ENCODE measurements around the gene DOCK1.

The DOCK1 gene

DNA sequence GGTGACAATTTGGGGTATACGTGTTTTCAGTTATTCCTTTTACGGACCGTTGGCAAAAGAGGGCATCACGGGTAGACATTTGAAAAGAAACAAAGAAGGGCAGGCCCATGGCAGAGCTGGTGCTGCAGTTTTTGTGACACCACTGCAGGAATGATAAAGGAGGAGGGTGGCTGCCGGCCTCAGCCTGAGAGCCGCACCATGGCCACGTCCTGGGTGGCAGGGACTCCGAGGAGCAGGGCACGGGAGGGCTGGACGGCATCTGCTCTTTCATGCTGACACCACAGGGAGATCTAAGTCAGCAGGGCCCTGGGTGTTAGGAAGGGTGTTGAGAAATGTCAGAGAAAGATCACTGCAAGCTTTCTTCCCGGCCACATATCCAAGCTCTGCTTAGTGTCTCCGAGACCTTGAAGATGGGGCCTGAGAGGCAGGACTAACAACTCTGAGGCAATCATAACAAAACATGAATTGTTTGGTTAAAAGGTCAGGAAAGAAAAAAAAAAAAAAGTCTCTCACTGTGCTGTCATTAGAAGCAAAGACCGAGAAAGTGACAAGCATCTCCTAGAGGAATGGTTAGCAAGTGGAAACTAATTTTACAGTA, 254.5 kb downstream of the DOCK1 start:
- H3K4me3 ChIP-seq (ENCODE audit: low read depth, low read length): no peak overlapping the region
- TF ChIP-seq MYC (IDR thresholded peaks at IDR 0.05; ENCODE audit: low read depth, low read length) (no peak), POLR2A (IDR thresholded peaks at IDR 0.05; ENCODE audit: extremely low read depth, insufficient read length) (no peak)
- TF ChIP-seq, protein P1, sequence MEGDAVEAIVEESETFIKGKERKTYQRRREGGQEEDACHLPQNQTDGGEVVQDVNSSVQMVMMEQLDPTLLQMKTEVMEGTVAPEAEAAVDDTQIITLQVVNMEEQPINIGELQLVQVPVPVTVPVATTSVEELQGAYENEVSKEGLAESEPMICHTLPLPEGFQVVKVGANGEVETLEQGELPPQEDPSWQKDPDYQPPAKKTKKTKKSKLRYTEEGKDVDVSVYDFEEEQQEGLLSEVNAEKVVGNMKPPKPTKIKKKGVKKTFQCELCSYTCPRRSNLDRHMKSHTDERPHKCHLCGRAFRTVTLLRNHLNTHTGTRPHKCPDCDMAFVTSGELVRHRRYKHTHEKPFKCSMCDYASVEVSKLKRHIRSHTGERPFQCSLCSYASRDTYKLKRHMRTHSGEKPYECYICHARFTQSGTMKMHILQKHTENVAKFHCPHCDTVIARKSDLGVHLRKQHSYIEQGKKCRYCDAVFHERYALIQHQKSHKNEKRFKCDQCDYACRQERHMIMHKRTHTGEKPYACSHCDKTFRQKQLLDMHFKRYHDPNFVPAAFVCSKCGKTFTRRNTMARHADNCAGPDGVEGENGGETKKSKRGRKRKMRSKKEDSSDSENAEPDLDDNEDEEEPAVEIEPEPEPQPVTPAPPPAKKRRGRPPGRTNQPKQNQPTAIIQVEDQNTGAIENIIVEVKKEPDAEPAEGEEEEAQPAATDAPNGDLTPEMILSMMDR (IDR thresholded peaks at IDR 0.05; ENCODE audit: low read depth, low read length): no peak
- TF ChIP-seq, protein P2, sequence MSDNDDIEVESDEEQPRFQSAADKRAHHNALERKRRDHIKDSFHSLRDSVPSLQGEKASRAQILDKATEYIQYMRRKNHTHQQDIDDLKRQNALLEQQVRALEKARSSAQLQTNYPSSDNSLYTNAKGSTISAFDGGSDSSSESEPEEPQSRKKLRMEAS (IDR thresholded peaks at IDR 0.05; ENCODE audit: low read depth, low read length): no peak
- no peak for DNase-seq (ENCODE audit: low read depth)

DNA sequence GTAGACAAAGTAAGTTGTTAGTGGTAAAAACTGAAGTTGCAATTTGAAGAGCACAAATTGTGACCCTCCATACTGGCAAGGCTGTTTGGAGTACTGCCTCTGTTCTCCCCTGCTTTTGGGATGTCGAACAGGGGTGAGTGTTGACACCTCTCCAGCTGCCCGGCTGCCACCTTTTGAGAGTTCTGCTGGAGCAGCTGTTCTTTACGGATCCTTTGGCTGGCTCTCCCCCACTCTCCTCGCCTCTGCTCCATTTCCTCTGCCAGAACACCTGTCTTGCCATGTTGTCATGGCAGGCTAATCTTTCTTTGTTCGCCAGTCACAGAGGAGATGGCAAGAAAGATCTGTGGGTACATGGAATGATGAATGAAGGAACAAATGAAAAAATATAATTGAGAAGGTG, 256.3 kb downstream of the DOCK1 start:
- TF ChIP-seq POLR2A (IDR thresholded peaks at IDR 0.05; ENCODE audit: extremely low read depth, insufficient read length): no peak
- TF ChIP-seq MYC (IDR thresholded peaks at IDR 0.05; ENCODE audit: low read depth, low read length): no peak
- TF ChIP-seq, protein P1 (IDR thresholded peaks at IDR 0.05; ENCODE audit: low read depth, low read length): no peak
- TF ChIP-seq, protein P2 (IDR thresholded peaks at IDR 0.05; ENCODE audit: low read depth, low read length): no peak
- DNase-seq (ENCODE audit: low read depth): no peak
- H3K4me3 ChIP-seq (ENCODE audit: low read depth, low read length): no peak overlapping the region

DNA sequence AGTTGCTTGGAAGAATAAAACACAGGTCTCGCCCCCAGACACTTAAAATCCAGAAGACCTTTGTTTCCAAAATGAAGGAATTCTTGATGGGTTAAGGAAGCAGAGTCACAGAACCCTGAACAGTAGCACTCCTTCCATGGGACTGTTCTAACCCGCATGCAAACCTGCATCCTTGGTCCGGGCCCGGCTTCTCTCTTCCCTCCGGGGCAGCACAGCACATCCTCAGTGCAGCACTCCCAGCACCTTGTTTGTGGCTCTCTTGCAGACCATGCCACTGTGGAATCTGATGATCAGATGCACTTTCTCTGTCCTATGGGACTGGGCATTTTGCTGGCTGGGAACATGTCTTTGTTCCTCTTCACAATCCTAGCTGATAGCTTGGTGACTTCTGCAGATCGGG, 257.6 kb downstream of the DOCK1 start:
- H3K4me3 ChIP-seq (ENCODE audit: low read depth, low read length): no peak overlapping the region
- TF ChIP-seq MYC (IDR thresholded peaks at IDR 0.05; ENCODE audit: low read depth, low read length) (no peak), POLR2A (IDR thresholded peaks at IDR 0.05; ENCODE audit: extremely low read depth, insufficient read length) (no peak)
- TF ChIP-seq, protein P1 (IDR thresholded peaks at IDR 0.05; ENCODE audit: low read depth, low read length): no peak
- TF ChIP-seq, protein P2 (IDR thresholded peaks at IDR 0.05; ENCODE audit: low read depth, low read length): no peak
- DNase-seq (ENCODE audit: low read depth): no peak

DNA sequence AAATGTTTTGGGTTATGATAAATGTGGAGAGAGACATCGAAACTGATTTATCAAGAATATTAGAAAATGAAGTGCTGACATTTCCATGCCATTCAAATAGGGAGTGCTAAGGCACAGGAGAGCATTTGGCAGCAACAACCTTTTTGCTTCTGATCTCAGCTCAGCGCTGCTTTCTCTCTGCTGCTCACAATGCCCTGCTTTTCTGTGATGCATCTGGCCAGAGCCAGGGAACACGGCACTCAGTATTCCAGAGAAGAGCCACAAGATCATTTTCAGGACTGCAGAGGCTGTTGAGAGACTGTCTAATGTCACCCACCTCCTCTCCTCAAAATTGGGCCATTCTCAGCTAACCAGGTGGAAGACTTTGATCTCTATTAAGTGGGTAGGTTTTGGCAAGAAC, 263.0 kb downstream of the DOCK1 start:
- no peak for DNase-seq (ENCODE audit: low read depth)
- H3K4me3 ChIP-seq (ENCODE audit: low read depth, low read length): no peak overlapping the region
- TF ChIP-seq, protein P2 (IDR thresholded peaks at IDR 0.05; ENCODE audit: low read depth, low read length): no peak
- TF ChIP-seq, protein P1 (IDR thresholded peaks at IDR 0.05; ENCODE audit: low read depth, low read length): no peak
- TF ChIP-seq POLR2A (IDR thresholded peaks at IDR 0.05; ENCODE audit: extremely low read depth, insufficient read length) (no peak), MYC (IDR thresholded peaks at IDR 0.05; ENCODE audit: low read depth, low read length) (no peak)

DNA sequence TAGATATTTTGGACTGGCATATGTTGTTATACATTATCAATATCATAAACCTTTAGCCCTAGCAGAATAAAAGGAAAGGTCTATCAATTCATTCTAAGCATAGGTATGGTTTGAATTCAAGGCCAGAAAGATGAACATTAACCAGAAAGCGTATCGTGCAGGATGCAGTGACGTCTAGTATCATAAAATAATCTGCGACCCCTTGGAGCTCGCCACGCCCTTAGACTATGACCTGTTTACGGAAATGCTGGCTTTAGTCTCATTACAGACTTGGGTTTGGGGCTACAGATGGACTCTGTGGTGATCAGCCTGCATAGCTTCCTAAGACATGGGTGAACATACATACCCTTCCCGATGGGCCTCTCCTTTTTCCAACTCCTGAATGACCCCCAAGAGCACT, 269.6 kb downstream of the DOCK1 start:
- no peak for DNase-seq (ENCODE audit: low read depth)
- TF ChIP-seq MYC (IDR thresholded peaks at IDR 0.05; ENCODE audit: low read depth, low read length) (no peak), POLR2A (IDR thresholded peaks at IDR 0.05; ENCODE audit: extremely low read depth, insufficient read length) (no peak)
- TF ChIP-seq, protein P1 (IDR thresholded peaks at IDR 0.05; ENCODE audit: low read depth, low read length): no peak
- TF ChIP-seq, protein P2 (IDR thresholded peaks at IDR 0.05; ENCODE audit: low read depth, low read length): no peak
- no peak overlapping the region for H3K4me3 ChIP-seq (ENCODE audit: low read depth, low read length)

All from NB4 (cell line).